GF-D8 (cell line): ENCODE measurements around the gene G2E3.
"Not testable (repeated sequence)": the region's sequence is repeated elsewhere in the genome, so short reads cannot be mapped to it uniquely, and the experiment has no call there.

ENCODE experiments used
- DNase-seq: peaks from one replicate; lab custom pipeline; 2025; lab: John Stamatoyannopoulos, UW

G2E3 gene

DNA sequence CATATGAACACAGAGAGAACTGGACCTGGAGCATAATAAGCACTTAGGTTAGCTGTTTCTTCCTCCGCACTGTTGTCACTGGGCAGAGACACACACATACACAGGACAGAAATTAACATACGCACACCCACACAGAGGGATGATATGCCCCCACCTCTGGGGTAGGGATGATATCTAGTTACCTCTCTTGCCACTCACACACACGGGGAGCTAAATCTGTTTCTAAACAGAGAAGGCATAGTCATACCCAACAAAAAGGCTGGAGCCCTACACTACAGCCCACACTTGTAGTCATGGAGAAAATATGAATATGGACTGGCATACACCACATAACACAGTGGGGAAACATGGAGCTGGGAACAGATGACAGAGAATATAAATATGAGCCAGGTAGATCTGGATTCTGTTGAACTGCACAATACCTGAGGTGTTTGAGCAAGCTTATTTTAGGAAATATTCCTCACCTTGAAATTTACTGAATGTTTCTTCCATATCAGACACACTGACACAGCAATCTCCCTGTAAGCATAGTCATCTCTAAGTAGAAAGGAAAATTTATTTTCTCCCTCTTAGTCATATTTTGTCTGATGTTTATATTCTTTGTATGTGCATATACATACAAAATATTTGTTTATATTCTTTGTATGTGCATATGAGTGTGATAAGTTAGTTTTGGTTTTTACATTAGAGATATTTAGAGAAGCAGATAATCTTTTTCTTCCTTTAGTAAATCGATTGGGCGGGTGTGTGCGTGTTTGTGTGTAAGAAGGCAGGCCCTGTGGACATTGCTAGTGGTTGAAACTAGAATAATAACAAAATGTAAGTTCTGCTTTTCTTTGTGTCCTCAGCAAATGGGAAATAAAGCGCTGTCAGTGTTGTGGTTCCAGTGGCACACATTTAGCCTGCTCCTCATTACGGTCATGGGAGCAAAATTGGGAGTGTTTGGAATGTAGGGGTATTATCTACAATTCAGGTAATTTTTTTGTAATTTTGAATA lies 42.3 kb downstream of the G2E3 start:
- DNase-seq: no peak

DNA sequence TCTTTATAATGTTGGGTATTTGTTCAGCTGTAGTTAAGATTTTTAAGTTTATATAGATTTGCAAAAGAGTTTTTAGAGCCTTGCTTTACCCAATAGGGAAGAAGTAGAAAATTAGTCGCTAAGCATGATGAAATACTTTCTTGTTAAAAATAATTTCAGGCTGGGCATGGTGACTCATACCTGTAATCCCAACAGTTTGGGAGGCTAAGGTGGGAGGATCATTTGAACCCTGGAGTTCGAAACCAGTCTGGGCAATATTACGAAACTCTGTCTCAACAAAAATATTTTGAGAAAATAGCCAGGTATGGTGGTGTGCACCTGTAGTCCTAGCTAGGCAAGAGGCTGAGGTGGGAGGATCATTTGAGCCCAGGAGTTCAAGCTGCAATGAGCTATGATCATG lies 44.4 kb downstream of the G2E3 start:
- no peak for DNase-seq

DNA sequence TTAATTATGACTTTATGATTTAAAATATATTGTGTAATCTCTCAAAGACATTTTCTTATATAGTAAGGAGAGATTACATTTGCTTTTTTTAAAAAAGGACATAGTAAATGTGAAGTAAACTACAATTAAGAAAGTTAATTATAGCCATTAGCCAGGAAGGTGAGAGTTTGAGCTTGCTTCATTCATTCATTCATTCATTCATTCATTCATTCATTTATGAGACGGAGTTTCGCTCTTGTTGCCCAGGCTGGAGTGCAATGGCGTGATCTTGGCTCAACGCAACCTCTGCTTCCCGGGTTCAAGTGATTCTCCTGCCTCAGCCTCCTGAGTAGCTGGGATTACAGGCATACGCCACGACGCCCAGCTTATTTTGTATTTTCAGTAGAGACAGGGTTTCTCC lies 45.7 kb downstream of the G2E3 start:
- not testable (repeated sequence) for DNase-seq

DNA sequence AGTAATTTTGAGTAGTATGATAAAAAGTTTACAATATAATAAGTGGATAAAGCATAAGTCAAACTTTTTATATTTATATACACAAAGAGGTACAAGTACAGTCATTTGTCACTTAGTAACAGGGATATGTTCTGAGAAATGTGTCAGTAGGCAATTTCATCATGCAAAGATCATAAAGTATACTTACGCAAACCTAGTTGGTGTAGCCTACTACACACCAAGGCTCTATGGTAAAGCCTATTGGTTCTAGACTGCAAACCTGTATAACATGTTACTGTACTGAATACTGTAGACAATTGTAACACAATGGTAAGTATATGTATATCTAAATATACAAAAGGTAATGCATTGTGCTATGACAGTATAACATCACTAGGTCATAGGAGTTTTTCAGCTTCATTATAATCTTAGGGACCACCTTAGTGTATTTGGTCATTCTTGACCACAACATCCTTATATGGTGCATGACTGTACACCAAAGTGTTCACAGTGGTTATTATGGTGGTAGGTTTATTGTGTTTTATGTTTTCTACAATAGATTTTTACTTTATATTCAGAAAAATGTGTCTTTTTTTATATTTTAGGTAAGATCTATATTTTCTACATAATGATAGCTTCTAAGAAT lies 48.3 kb downstream of the G2E3 start:
- DNase-seq: no peak

DNA sequence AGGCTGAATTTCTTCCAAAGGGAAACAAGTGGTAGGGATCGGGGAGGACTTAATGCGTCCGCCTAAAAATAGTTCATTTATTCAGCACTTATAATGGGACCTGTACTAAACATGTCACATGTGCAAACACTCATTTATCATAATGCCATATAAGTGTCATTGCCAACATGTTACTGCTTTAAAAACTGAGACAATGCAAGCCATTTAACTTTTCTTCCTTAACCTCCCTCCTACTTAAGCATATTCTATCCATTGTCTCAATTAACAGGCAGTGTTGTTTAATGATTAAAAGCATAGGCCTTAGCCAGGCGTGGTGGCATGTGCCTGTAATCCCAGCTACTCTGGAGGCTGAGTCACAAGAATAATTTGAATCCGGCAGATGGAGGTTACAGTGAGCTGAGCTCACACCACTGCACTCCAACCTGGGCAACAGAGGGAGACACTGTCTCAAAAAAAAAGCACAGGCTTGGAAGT lies 49.6 kb downstream of the G2E3 start:
- DNase-seq: no peak

DNA sequence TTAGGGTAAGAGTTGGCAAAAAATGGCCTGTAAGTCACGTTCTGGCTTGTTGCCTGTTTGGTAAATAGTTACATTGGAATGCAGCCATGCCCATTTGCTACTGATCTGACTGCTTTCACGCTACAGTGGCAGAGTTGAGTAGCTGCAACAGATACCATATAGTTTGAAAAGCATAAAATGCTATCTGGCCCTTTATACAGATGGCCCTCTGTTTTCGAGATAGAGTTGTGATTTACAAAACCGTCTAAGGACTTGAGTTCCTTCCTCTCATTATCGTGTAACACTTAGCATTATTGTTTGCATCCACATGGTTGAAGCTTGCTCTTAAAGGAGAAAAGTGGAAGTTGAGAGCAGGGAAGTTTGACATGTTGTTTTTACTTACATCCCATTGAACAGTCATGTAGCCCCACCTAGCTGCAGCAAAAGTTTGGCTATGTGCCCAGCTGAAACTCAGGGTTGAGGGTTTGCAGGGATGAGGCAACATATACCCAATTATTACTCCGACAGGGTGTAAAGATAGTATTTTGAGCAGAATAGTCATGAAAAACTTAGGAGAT lies 51.9 kb downstream of the G2E3 start:
- DNase-seq: peak; percentile 31

DNA sequence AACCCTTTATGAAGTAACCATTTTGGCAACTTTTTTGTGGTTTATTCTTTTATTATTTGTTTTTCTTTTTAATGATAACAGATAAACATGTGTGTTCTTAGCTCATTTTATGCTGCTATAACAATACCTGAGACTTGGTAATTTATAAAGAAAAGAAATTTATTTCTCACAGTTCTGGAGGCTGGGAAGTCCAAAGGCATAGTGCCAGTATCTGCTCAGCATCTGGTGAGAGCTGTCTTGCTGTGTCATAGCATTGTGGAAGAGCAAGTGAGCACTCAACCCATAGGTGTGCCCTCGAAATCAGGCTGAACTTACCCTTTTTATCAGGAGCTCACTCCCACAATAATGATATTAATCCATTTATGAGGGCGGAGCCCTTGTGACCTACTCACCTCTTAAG lies 55.2 kb downstream of the G2E3 start:
- DNase-seq: no peak

DNA sequence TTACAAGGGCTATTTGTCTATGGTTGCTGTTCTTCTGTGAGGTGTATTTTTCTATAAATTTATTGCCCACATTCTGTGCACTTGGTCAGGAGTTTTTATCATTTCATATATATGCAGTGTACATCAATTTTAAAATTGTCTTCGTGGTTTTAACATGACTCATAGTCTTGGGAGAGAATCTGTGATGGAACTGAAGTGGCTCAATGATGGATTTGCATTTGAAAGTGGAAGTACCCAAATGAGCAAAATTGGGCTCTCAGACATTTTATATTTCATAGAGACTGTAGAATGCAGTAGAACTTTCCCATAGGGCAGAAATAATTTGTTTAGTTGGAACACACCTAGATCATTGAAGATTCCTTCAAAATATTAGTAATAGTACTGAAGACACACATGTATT lies 61.2 kb downstream of the G2E3 start:
- no peak for DNase-seq

DNA sequence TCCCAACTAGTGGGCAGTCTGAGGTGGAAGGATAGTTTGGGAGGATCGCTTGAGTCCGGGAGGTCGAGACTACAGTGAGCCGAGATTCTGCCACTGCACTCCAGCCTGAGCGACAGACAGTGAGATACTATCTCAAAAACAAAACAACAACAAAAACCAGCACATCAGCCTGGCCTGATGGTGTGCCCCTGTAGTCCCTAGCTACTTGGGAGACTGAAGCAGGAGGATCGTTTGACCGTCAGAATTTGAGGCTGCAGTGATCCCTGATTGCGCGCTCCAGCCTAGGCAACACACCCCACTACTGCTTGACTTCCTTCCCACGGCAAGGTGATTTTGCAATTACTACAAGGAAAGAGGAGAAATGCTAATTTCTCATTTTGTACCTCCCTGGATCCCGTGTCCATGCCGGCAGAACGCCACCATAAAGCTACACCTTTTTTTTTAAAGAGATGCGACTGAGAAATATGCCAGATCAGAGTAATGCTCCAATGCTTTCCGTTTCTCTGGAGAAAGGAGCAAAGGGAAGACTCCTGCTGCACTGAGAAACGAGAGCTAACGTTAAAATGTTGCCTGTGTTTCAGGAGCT lies 62.5 kb downstream of the G2E3 start:
- DNase-seq: no peak

DNA sequence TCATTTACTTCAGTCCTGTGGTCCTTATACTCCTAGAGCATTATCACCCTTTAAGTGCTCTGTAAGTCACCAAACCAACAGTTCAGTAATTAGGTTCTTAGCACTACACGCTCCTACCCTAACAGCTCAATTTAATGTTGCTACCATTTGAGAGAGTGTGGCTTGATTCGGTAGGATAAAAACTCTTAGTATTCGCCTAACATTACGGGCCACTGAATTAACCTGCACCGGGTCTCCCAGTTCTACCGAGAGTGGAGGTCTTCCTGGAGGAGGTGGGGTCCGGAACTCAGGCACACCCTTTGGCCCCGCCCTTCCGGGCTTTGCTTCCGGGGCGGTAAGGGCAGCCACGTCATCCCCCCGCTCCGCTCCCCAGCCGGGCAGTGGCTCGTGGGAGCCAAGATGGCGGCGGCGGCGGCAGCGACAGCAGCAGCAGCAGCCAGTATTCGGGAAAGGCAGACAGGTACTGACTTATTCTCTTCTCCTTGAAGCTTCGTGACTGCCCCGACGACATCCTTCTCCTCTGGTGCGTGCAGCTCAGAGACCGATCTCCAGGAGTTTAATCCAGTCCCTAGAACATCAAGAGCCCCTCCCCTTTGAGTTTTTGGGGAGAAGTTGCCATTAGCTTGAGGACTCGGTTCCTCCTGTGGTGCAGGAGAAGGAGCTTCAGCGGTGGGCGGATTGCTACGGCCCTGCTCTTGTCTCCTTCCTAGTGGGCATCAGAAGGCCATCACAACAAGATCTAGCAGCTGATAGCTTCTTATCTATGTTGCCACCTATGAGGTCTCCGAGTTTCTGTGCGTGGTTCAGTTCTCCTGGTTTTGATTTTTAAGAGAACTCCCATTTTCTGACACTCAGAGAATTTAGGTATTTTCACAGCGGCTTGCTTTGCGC lies 63.2 kb downstream of the G2E3 start, which contains the start of gene SCFD1:
SCFD1 (plus strand) TSS at position 380 of the 891 bp plus-strand sequence; CDS start at position 400, 20 bp downstream.
- DNase-seq: peak; percentile 76

DNA sequence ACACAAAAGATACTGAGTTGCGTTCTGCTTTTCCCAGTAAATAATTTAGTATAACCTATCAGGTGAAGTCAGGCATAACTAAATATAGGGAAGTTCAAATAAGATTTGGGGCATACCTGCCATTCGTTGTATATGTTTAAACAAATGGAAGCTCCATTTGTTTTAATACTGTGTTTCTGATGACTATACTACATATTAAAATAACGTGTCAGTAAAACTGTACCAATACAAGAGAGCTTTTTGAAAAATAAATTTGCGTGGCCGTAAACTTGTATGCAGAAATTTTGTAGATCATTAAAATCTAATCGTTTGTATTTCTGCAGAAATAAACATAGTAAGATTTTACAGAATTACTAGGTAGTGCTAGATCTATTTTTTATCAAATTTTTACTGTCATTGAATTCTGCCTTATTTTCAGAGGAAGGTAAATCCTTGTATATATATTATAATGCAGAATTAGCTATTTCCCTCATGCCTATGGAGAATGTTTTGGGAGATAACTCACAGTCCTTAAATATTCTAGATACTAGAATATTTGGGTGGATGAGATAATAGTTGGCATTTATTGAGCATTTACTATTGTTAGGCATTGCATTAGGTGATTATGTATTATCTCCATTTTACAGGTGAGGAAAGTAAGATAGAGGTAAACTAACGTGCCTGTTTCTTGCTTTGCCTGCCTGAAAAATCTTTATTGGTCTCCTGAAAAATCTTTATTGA lies 64.6 kb downstream of the G2E3 start:
- no peak for DNase-seq

DNA sequence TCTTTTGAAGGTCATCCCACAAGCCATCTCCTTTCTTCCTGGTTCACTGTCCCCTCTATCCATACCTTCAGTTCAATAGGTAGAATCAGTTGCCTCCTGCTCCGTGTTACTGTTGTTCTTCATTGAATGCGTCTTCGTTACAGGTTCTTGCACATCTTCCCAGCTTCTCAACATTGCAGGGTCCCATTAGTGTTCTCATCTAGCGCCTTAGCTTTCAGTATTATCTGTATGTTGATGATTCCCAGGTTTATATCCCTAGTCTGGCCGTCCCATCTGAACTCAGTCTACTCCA lies 65.1 kb downstream of the G2E3 start:
- no peak for DNase-seq

DNA sequence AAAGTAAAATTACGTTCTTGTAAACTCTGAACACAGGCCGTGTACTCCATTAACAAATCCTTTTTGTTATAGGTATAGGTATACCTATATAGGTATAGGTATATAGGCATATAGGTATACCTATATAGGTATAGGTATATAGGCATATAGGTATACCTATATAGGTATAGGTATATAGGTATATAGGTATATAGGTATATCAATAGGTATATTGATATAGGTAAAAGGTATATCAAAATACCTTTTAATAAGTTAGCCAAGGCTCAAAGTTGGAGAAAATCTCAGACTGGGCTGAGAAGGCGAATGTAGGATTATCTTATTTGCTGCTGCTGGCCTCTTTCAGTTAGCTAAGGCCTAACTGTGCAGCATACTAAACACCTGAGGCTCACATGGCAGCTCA lies 66.6 kb downstream of the G2E3 start:
- DNase-seq: no peak

DNA sequence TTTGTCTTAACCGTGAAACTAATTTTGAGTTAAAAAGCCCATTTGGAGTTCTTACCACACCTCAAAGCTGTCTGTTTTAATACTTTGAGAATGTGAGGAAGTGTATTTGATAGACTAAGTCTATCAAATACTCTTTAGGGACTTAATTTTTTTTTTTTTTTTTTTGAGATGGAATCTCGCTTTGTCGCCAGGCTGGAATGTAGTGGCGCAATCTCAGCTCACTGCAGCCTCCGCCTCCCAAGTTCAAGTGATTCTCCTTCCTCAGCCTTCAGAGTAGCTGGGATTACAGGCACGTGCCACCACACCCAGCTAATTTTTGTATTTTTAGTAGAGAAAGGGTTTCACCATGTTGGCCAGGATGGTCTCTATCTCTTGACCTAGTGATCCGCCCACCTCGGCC lies 70.5 kb downstream of the G2E3 start:
- not testable (repeated sequence) for DNase-seq

DNA sequence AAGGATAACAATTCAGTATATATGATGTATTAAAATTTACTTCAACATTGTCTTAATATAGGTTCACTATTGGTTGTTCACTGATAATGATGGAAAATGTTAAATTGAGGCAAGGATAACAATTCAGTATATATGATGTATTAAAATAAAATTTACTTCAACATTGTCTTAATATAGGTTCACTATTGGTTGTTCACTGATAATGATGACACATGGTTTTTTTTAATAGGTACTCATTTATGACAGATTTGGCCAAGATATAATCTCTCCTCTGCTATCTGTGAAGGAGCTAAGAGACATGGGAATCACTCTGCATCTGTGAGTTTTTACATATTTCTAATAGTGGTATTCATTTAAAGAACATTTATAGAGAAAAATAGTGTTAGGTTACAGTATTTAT lies 71.3 kb downstream of the G2E3 start:
- no peak for DNase-seq

DNA sequence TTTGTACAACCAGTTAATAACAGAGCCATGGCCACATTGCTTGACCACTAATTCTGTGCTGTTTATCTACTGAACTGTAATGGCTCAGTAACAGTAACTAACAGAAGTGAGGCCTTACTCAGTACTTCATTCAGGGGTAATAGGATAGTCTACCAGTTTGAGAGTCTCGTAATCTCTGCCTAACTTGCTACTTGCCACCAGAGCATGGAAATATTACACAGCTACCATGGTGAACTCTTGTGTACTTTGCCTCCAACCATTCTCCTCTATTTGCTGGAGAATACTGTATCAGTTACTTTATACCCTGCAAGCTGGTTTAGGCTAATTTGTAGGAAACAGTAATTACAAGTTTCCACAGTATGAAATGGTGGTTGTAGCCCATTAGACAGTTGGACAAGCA lies 73.8 kb downstream of the G2E3 start:
- DNase-seq: no peak

DNA sequence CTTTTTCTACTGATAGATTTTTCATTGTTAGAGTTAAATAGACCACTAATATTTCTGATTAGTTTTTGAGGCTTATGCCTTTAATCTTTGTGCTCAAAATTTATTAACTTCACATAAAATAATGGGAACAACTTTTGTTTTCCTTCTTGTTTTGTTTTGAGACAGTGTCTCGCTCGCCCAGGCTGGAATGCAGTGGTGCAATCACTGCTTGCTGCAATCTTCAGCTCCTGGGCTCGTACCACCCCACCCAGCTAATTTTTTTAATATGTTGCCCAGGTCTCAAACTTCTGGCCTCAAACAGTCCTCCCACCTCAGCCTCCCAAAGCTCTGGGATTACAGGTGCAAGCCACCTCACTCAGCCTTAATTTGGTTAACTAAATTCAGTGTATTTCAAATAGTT lies 80.0 kb downstream of the G2E3 start:
- DNase-seq: no peak

DNA sequence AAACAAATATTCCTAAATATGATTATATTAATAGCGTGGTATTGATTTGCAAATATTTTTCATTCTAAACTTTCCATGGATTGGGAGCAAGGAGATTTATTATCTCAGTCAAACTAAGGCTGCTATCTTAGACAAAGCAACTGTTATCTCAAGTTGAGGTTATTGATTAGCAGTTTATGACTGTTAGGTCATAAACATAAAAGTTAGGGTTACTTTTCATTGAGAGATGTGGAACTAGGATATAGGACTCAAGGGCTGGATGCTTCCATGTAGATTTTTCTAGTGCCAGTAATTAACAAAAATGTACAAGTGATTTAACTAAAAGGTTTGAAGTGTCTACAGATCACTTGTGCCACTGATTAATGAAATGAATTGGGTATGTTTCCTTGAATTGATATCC lies 82.2 kb downstream of the G2E3 start:
- no peak for DNase-seq

DNA sequence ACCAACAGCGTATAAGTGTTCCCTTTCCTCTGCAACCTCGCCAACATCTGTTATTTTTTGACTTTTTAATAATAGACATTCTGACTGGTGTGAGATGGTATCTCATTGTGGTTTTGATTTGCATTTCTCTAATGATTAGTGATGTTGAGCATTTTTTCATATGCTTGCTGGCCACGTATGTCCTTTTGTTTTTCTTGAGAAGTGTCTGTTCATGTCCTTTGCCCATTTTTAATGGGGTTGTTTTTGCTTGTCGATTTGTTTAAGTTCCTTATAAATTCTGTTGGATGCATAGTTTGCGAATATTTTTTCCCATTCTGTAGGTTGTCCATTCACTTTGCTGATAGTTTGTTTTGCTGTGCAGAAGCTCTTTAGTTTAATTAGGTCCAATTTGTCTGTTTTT lies 85.5 kb downstream of the G2E3 start:
- not testable (repeated sequence) for DNase-seq

DNA sequence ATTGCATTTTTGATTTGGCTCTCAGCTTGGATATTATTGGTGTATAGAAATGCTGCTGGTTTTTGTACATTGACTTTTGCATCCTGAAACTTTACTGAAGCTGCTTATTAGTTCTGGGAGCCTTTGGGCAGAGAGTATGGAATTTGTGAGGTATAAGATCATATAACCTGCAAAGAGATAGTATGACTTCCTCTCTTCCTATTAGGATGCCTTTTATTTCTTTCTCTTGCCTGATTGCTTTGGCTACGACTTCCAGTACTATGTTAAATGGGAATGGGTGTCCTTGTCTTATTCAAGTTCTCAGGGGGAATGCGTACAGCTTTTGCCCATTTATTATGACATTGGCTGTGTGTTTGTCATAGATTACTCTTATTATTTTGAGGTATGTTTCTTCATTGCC lies 86.6 kb downstream of the G2E3 start:
- no peak for DNase-seq

DNA sequence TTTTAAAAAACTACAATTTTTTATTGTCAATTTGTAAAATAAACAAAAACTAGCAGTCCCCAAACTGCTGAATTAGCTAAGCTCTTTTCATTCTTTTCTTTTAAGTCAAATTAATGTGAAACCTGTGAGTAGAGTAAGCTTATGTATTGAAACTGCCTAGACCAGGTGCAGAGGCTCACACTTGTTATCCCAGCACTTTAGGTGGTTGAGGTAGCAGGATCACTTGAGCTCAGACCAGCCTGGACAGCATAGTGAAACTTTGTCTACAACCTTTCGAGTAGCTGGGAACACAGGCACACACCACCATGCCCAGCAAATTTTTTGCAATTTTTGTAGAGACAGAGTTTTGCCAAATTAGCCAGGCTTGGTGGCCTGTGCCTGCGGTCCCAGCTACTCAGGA lies 89.5 kb downstream of the G2E3 start:
- no peak for DNase-seq
